Measurements from ENCODE around the gene LYSMD1. TPM values are rescaled to one million over a fixed set of nuclear protein-coding genes. Genes with fewer than 3 reads are reported as not detected.

LYSMD1 gene
- total RNA-seq, 1 donor from 2014 or later: 5.0 TPM

DNA sequence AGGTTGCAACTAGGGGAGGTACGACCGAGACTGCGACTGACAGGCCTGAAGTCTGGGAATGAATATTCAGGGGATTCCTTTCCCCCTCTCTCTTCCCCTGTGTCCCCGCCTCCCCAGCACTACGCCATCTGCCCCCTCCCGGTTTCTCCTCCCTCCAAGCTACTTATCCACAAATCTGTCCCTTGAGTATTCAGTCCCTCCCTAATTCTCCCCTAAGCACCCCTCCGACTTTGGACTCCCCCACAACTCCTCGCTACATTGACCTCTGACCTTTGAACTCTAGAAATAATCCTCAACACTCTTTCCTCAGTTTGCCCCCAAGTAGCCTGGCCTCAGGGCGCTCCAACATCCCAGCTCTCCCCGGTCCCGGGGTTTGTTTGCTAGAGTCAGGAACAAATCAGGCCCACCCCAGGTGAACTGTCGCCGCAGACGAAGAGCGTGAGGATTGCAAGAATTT, 393 bp downstream of the LYSMD1 start:
- DNase-seq (ENCODE audit: low spot score): no peak
- Mint-ChIP-seq H3K4me3 (peak overlapping the region; percentile 95), H3K9me3 (no peaks in the 10 kb centered on the region), H3K4me1 (ENCODE audit: low read depth) (peaks cover 53% of the 10 kb centered on the region), H3K36me3 (ENCODE audit: low read depth) (peaks cover 45% of the 10 kb centered on the region), H3K27me3 (ENCODE audit: insufficient read depth) (peaks cover 2% of the 10 kb centered on the region), H3K27ac (peak overlapping the region; percentile 97)
- intact Hi-C loops (cut with micrococcal nuclease): loop anchor here (1.0 to 5.0 kb wide), 6 partner anchors 8 to 447 kb away; partner anchors contain the start of genes GABPB2, PRUNE1, PSMD4 and SNX27

DNA sequence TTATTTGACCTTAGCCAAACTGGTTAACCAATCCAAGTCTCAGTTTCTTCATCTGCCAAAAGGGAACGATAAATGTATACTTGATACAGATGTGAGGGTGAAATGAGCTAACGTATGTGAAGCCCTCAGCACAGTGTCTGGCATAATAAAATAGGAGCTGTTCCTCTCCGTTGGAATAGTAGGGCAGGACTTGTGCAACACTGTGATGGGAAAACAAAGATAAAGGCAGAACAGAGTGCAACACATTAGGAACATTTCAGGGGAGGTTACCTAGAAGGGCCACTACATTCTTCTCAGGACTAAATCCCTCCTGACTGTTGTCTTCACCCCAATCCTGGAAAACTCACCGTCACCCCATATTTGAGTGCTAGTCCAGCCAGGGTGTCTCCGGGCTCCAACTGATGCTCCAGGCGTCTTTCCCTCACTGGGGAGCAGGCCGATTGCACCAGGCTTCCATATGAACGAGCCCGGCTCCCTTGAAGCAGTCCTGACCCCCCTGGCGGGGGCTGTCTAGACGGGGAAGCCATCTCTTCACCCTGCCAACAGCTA, 896 bp downstream of the LYSMD1 start:
- peaks cover 48% of the 10 kb centered on the region for H3K36me3 Mint-ChIP-seq (ENCODE audit: low read depth)
- intact Hi-C loops (cut with micrococcal nuclease): loop anchor here (1.0 to 5.0 kb wide), 6 partner anchors 8 to 447 kb away; partner anchors contain the start of genes GABPB2, PRUNE1, PSMD4 and SNX27
- no peak for DNase-seq (ENCODE audit: low spot score)

DNA sequence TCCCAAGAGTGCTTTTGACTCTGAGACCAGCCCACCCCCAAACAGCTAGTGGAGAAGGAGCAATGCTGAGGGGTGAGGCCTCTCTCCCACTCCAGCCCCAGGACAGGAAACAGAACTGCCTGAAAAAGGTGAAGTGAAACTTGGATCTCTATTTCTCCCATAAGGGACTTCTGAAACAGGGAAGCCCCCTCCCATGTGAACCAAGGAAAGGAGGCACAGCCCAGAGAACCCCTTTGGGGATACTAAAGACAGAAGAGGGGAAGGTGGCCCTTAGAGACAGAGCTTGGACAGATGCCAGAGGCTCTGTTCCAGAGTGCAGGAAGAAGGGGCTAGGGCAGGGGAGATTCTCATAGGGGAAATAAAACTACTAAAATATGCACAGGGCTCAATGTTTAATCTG, 6.3 kb downstream of the LYSMD1 start:
- Mint-ChIP-seq H3K27me3 (ENCODE audit: insufficient read depth) (no peaks in the 10 kb centered on the region), H3K9me3 (no peaks in the 10 kb centered on the region), H3K4me3 (peak overlapping the region; percentile 60), H3K4me1 (ENCODE audit: low read depth) (peaks cover 61% of the 10 kb centered on the region), H3K36me3 (ENCODE audit: low read depth) (peaks cover 42% of the 10 kb centered on the region), H3K27ac (peak overlapping the region; percentile 99)
- intact Hi-C loops (cut with micrococcal nuclease): loop anchor here (5.0 kb wide), 2 partner anchors 168 to 597 kb away; partner anchors contain the start of gene PI4KB
- DNase-seq (ENCODE audit: low spot score): no peak

More for the DNA sequence above, 896 bp downstream of the LYSMD1 start:
- Mint-ChIP-seq H3K27me3 (ENCODE audit: insufficient read depth) (peaks cover 2% of the 10 kb centered on the region), H3K27ac (peak overlapping the region; percentile 97), H3K4me3 (peak overlapping the region; percentile 95), H3K9me3 (no peaks in the 10 kb centered on the region), H3K4me1 (ENCODE audit: low read depth) (peaks cover 55% of the 10 kb centered on the region)

DNA sequence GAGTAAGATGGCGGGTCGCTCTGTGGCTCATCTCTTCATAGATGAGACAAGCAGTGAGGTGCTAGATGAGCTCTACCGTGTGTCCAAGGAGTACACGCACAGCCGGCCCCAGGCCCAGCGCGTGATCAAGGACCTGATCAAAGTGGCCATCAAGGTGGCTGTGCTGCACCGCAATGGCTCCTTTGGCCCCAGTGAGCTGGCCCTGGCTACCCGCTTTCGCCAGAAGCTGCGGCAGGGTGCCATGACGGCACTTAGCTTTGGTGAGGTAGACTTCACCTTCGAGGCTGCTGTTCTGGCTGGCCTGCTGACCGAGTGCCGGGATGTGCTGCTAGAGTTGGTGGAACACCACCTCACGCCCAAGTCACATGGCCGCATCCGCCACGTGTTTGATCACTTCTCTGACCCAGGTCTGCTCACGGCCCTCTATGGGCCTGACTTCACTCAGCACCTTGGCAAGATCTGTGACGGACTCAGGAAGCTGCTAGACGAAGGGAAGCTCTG, 6.9 kb downstream of the LYSMD1 start:
- DNase-seq (ENCODE audit: low spot score): no peak
- peaks cover 56% of the 10 kb centered on the region for H3K4me1 Mint-ChIP-seq (ENCODE audit: low read depth)

DNA sequence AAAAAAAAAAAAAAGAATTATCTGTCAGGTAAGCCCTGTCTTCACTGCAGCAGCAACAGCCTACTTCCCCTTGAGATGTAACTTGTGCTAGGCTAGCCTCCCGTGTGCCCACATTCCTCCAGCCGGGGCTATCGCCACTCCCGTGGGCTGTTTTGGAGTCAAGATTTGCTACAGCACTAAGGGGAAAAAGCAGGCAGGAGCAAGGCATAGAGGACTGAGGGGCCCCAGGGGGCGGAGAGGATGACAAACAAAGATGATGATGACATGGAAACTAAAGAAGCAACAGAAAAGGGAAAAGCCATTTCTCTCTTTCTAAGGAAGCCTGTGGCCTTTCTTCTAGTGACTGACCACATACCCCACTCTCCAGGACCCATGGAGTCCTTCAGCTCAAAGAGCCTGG, 7.4 kb downstream of the LYSMD1 start:
- Mint-ChIP-seq H3K9me3 (no peaks in the 10 kb centered on the region), H3K4me3 (peak overlapping the region; percentile 92), H3K4me1 (ENCODE audit: low read depth) (peaks cover 56% of the 10 kb centered on the region), H3K36me3 (ENCODE audit: low read depth) (peaks cover 40% of the 10 kb centered on the region), H3K27me3 (ENCODE audit: insufficient read depth) (no peaks in the 10 kb centered on the region), H3K27ac (peak overlapping the region; percentile 99)
- no peak for DNase-seq (ENCODE audit: low spot score)
- intact Hi-C loops (cut with micrococcal nuclease): loop anchor here (5.0 kb wide), 2 partner anchors 169 to 596 kb away; partner anchors contain the start of gene PI4KB

More for the DNA sequence above, 6.9 kb downstream of the LYSMD1 start:
- H3K27ac Mint-ChIP-seq: peak overlapping the region; percentile 99
- H3K36me3 Mint-ChIP-seq (ENCODE audit: low read depth): peaks cover 40% of the 10 kb centered on the region
- H3K9me3 Mint-ChIP-seq: no peaks in the 10 kb centered on the region
- H3K4me3 Mint-ChIP-seq: peak overlapping the region; percentile 92
- intact Hi-C loops (cut with micrococcal nuclease): loop anchor here (5.0 kb wide), 2 partner anchors 168 to 596 kb away; partner anchors contain the start of gene PI4KB
- H3K27me3 Mint-ChIP-seq (ENCODE audit: insufficient read depth): no peaks in the 10 kb centered on the region

DNA sequence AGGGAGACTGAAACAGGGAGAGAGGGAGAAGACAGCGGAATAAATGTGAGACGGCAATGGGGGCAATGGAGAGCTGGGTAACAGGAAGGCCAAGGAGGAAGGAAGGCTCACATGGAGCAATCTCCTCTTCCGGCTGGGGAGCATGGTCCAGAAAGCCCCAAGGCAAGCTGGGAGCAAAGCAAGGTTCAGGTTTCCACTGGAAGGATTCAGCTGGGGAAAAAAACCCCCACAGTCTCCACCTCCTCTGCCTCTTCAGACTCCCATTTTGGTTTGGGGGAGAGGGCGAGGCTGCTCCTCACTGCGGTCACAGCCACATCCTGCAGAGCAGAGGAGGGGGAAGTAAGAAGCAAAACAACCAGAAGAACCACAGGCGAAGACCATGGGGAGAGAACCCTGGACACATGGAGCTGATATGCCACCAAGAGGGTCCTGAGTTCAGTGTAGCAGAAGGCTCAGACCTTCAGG, 8.6 kb downstream of the LYSMD1 start:
- Mint-ChIP-seq H3K4me1 (ENCODE audit: low read depth) (peaks cover 48% of the 10 kb centered on the region), H3K27me3 (ENCODE audit: insufficient read depth) (no peaks in the 10 kb centered on the region), H3K9me3 (no peaks in the 10 kb centered on the region), H3K36me3 (ENCODE audit: low read depth) (peaks cover 33% of the 10 kb centered on the region), H3K4me3 (peak overlapping the region; percentile 92), H3K27ac (peak overlapping the region; percentile 99)
- DNase-seq (ENCODE audit: low spot score): peak; percentile 70
- intact Hi-C loops (cut with micrococcal nuclease): loop anchor here (1.0 to 5.0 kb wide), 7 partner anchors 8 to 595 kb away; partner anchors contain the start of genes ENSA, LYSMD1, PI4KB and PIP5K1A

DNA sequence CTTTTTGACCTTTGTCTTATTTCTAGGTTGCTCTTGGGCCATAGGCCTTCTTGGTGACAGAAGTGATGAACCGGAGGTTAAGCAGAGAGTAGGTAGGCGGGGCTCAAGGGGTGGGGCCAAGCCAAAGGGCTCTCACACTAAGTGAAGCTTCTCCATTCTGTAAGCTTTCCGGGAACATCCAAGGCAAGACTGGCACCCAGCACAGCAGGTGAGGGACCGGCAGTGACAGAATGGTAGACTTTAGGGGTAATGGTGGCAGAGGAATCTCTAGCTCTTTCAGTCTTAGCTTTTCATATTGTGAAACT, 9.2 kb downstream of the LYSMD1 start, which contains the start of gene TNFAIP8L2:
Gene TNFAIP8L2 (plus strand): TSS at position 135 of the 305 bp plus-strand sequence. CDS start 2,049 bp downstream, outside the sequence.
- peak; percentile 72 for DNase-seq (ENCODE audit: low spot score)
- H3K27ac Mint-ChIP-seq: peak within 1 kb of the TSS; percentile 99
- peaks cover 42% of the 10 kb centered on the region for H3K4me1 Mint-ChIP-seq (ENCODE audit: low read depth)
- no peaks in the 10 kb centered on the region for H3K27me3 Mint-ChIP-seq (ENCODE audit: insufficient read depth)
- intact Hi-C loops (cut with micrococcal nuclease): loop anchor here (1.0 to 5.0 kb wide), 13 partner anchors 10 to 594 kb away; partner anchors contain the start of genes ARNT, CDC42SE1, ENSA and PI4KB
- H3K36me3 Mint-ChIP-seq (ENCODE audit: low read depth): peaks cover 29% of the 10 kb centered on the region
- H3K9me3 Mint-ChIP-seq: no peaks in the 10 kb centered on the region
- peak within 1 kb of the TSS; percentile 92 for H3K4me3 Mint-ChIP-seq

DNA sequence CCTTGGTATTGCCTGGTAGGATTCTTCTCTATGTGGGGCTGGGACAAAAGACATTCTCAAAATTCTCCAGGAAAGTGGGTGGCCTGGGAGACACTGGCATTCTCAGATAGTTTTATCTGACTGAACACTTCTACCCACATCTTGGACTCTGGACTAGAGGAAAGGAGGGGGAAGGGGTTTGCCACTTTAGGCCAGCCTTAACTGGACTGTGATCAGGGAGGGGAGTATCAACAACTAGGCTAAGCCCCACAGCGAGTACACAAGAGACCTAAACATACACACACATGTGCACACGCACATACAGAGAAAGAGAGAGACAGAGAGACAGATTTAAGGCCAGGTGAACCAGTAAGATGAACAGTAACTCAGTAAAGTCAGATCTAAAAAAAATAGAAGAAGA, 18.0 kb downstream of the LYSMD1 start:
- Mint-ChIP-seq H3K4me3 (peak overlapping the region; percentile 29), H3K27me3 (ENCODE audit: insufficient read depth) (peaks cover 20% of the 10 kb centered on the region), H3K27ac (no peak overlapping the region), H3K4me1 (ENCODE audit: low read depth) (peaks cover 22% of the 10 kb centered on the region), H3K9me3 (no peaks in the 10 kb centered on the region), H3K36me3 (ENCODE audit: low read depth) (no peaks in the 10 kb centered on the region)
- DNase-seq (ENCODE audit: low spot score): no peak
- intact Hi-C loops (cut with micrococcal nuclease): loop anchor here (2.0 kb wide), 1 partner anchor 77 kb away; the partner anchor contains the start of gene GABPB2

DNA sequence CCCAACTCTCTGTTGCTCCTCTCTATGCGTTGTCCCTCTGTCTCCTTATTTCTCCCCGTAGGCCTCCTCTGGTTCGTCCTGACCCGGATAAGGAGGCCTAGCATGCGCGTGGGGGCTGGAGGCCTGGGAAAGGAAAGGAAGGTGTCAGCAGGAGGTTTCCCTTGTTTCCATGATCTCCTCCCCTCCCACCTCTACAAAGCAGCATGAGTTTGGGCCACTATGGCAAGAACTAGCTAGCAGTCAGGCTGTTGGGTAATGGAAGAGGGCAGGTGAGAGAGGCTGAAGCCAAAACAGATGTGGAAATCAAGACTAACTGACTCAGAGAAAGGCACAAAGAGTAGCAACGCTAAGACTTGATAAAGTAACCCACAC, 18.6 kb downstream of the LYSMD1 start:
- intact Hi-C loops (cut with micrococcal nuclease): loop anchor here (2.0 kb wide), 1 partner anchor 76 kb away; the partner anchor contains the start of gene GABPB2
- Mint-ChIP-seq H3K27me3 (ENCODE audit: insufficient read depth) (peaks cover 20% of the 10 kb centered on the region), H3K36me3 (ENCODE audit: low read depth) (no peaks in the 10 kb centered on the region)

DNA sequence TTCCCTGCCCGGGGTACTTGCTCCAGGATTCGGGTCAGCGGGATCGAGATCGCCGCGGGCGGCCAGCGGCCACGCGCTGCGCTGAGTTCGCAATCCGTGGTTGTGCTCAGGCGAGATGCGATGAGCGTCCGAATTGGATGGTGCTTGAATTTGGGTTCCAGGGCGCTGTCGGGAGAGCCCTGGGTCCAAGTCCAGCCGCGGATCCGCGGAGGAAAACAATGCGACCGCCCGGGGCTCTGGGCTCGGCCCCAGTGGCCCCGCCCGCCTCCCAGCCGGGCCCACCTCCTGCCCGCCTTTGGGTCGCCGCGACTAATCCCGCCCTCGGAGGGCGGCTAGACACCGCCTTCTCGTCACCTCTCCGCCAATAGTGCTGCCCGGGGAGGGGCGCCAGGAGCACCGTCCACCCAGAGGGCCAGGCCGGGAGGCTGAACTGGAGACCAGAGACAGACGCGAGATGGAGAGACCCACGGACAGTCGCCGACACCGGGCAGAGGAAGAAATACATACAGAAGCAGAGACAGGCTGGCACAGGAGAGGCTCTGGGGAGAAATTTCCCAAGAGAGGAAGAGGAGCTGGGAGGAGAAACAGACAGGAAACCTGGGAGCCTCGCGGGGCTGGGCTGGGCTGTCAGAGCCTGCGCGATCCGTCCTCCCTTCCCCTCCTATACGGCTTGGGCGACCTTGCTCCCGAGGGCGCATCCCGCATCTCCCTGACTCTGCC, 19.1 kb downstream of the LYSMD1 start, which contains the start of gene SEMA6C:
Gene SEMA6C (minus strand): TSS at position 220 of the 720 bp plus-strand sequence. CDS start 4,010 bp downstream, outside the sequence.
- Mint-ChIP-seq H3K36me3 (ENCODE audit: low read depth) (no peaks in the 10 kb centered on the region), H3K4me1 (ENCODE audit: low read depth) (peaks cover 22% of the 10 kb centered on the region), H3K27me3 (ENCODE audit: insufficient read depth) (peaks cover 20% of the 10 kb centered on the region), H3K9me3 (no peaks in the 10 kb centered on the region), H3K4me3 (peak within 1 kb of the TSS; percentile 97), H3K27ac (peak within 1 kb of the TSS; percentile 57)
- peak; percentile 91 for DNase-seq (ENCODE audit: low spot score)
- intact Hi-C loops (cut with micrococcal nuclease): loop anchor here (1.0 to 2.0 kb wide), 3 partner anchors 10 to 76 kb away; partner anchors contain the start of genes GABPB2 and TNFAIP8L2

More for the DNA sequence above, 18.6 kb downstream of the LYSMD1 start:
- Mint-ChIP-seq H3K4me3 (peak overlapping the region; percentile 97), H3K9me3 (no peaks in the 10 kb centered on the region), H3K27ac (peak overlapping the region; percentile 53), H3K4me1 (ENCODE audit: low read depth) (peaks cover 22% of the 10 kb centered on the region)
- no peak for DNase-seq (ENCODE audit: low spot score)

DNA sequence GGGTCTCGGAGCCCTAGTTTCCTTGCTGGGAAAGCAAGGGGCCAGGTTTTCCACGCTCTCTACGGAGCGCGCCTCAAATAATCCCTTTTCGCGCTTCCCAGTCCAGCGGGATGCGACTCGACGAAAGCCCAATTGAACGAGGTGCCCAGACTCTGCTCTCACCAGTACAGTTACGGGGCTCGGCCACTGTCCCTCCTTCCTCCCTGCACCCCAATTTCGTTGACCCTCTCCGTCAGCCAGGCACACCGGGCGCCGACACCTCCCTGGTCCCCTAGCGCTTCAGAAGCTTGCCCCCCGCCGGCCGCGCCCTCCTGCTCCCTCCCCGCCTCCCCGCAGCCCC, 19.7 kb downstream of the LYSMD1 start:
- peaks cover 20% of the 10 kb centered on the region for H3K27me3 Mint-ChIP-seq (ENCODE audit: insufficient read depth)
- intact Hi-C loops (cut with micrococcal nuclease): loop anchor here (1.0 to 2.0 kb wide), 3 partner anchors 10 to 75 kb away; partner anchors contain the start of genes GABPB2 and TNFAIP8L2
- H3K36me3 Mint-ChIP-seq (ENCODE audit: low read depth): no peaks in the 10 kb centered on the region
- no peaks in the 10 kb centered on the region for H3K9me3 Mint-ChIP-seq
- DNase-seq (ENCODE audit: low spot score): no peak
- H3K4me3 Mint-ChIP-seq: peak overlapping the region; percentile 97
- H3K27ac Mint-ChIP-seq: no peak overlapping the region
- H3K4me1 Mint-ChIP-seq (ENCODE audit: low read depth): peaks cover 22% of the 10 kb centered on the region

DNA sequence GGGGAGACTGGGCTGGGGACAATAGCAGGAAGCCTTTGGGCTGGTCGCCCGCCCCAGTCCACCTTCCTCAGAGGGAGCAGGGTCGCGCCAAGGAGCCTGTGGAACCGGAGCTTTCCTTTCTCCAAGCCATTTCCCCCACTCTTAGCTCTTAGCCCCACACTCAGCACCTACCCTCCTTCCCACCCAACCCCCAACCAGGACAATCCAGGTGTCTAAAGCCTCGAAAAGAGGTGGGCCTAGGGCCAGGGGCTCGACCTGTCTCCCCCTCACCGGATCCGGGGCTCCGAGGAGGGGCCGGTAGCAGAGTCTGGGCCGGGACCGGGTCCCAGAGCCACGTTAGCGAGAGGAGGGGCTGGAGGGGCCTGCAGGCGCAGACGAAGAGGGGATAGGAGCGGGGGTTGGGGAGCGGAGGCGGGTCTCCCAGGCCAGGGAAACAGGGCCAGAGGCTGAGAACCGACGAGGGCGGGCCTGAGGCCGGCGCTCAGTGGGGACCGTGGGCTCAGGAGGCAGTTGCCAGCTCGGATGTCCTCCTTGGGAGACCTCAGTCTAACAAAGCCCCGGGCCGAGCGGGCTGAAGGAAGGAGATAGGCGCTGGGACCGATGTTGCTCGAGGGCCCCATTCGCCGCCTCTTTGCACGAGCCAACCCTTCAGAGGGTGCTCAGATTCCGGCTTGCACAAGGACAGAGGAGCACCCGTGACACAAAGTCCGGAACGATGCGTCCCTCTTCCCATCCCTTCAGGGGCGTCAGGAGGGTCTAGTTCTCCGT, 20.2 kb downstream of the LYSMD1 start:
- H3K4me1 Mint-ChIP-seq (ENCODE audit: low read depth): peaks cover 22% of the 10 kb centered on the region
- intact Hi-C loops (cut with micrococcal nuclease): loop anchor here (1.0 to 2.0 kb wide), 3 partner anchors 11 to 75 kb away; partner anchors contain the start of genes GABPB2 and TNFAIP8L2
- H3K27ac Mint-ChIP-seq: no peak overlapping the region
- DNase-seq (ENCODE audit: low spot score): no peak
- no peaks in the 10 kb centered on the region for H3K36me3 Mint-ChIP-seq (ENCODE audit: low read depth)
- peak overlapping the region; percentile 97 for H3K4me3 Mint-ChIP-seq
- H3K27me3 Mint-ChIP-seq (ENCODE audit: insufficient read depth): peaks cover 20% of the 10 kb centered on the region
- no peaks in the 10 kb centered on the region for H3K9me3 Mint-ChIP-seq

All from activated T-helper 1 cell treated with anti-CD3 and anti-CD28 coated beads, Interleukin-12 subunit alpha, Interleukin-12 subunit beta, Interleukin-2, Interleukin-4 antibody, amounts not matched to agents 30 ng/mL and 10 ng/mL and 1 ng/mL, durations not matched to agents 14 hours and 24 hours and 36 hours (primary cell).